ENCODE data around the gene FBXW4.

Gene FBXW4

DNA sequence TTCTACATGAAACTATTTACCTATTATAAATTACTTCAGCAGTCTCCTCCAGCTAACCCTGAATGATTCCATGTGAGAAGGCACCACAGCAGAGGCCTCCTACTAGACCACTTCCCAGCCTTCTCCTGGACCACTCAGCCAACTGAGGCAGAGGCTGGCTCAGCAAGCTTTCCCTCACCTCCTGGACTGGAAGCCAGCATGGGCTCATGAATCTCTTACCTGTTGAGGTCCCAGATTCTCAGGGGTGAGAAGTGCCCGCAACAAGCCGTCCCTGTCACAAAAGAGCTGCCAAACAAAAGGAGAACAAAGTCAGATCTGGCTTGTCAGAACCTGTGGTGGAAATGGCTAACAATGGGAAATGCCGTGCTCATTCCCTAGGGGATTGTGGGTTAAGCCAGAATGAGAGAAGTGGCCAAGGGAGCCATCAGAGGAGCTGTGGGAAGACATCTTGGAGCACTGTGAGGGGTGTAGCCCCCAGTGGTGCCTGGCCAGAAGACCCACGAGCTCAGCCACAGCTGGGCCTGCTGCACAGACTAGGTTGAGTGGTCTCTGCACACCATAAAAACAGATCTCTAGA lies 70.4 kb downstream of the FBXW4 start:
- H3K4me3 ChIP-seq = no peak overlapping the region
- peak overlapping the region in 7 of 21 experiments; percentile 12 to 51 (median 29) for H3K27ac ChIP-seq

- no peak overlapping the region for H3K27ac ChIP-seq
- H3K4me3 ChIP-seq = no peak overlapping the region
Measured at GRCh38 chr10:101623528-101623927, 71.4 kb downstream of the FBXW4 start.

- Histone ChIP-seq H3K27ac (no peak overlapping the region), H3K4me3 (no peak overlapping the region)
Measured at GRCh38 chr10:101619983-101620382, 75.0 kb downstream of the FBXW4 start.

DNA sequence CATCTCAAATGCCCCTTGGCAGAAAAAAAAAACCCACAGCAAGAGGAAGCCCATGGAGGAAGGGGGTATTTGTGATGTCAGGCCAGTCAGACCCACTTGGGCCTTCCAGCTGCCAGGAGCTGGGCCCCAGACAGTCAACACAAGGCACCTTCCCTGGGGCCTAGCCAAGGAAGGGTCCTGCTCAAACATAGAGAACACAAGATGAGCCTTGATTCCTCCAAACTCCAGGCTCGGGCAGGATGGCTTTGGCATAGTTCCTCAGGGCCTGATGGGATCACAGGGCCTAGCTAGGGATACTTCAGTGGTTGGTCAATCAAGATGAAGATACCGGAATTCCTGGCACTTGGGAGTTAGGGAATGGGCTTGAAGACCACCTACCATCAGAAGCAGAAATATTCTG lies 76.1 kb downstream of the FBXW4 start:
- Histone ChIP-seq H3K4me3 (no peak overlapping the region), H3K27ac (no peak overlapping the region)

- no peak overlapping the region for H3K27ac ChIP-seq
- no peak overlapping the region for H3K4me3 ChIP-seq
Measured at GRCh38 chr10:101617824-101618568, 77.0 kb downstream of the FBXW4 start.

DNA sequence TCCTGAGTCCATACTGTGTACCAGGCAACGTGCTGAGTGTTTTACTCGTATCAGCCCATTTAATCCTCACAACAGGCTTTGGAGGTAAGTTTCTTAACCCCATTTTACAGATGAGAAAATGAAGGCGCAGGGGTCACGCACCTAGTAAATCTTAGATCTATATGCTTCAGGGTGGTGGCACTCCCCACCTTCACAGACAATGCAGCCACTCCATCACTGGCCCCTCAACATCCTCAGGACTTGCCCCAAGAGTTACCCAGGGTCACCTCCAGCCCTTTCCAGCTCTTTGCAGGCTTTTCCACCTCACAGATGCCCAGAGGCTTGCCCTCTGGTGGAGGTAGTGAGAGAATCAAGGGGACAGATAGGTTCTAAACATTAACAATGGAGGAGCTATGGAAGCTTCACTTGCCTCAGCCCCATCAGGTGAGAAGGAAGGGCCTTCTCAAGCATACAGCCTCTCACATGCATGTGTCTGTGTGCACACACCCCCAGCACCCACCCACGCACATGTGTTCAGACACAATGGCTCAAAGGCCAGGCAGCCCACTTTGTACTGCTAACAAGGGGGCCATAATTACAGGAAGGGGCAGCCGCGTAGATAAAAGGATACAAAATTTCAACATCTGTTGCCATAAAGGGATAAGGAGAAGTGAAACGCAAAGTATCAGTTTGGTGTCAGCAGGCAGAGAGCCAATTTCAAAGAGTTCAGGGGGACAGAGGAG lies 77.7 kb downstream of the FBXW4 start:
- Histone ChIP-seq H3K4me3 (no peak overlapping the region), H3K27ac (peak overlapping the region in 1 of 21 experiments; percentile 7)

DNA sequence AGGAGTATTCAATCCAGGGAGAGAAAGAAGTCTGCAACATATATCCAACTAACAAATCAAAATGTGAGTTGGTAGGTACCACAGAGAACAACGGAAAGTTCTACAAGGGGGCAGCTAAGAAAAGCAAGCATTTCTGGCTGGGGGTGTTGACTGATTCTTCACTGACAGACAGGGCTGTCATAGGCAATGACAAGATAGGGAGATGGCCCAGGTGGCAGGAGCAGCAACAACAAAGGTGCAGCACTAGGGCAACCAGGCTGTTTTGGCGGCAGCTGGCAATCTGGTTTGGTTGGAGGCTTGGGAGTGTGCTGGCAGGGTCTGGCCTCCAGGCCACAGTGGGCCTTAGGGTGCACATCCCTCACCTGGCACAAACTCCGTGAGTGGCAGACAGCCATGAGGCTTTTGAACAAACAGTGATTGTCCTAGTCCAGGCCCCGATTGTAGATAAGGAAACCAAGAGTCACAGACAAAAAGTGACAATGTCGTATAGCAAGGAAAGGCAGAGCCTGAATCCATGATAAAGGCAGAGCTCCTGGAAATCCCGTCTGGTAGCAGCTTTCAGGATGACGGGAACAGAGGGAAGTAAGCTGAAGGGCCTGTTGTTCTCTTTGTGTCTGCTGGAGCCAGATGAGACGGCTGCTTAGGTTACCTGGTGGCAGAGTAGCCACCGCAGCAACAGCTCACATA lies 78.4 kb downstream of the FBXW4 start:
- peak overlapping the region in 1 of 21 experiments; percentile 24 for H3K27ac ChIP-seq

DNA sequence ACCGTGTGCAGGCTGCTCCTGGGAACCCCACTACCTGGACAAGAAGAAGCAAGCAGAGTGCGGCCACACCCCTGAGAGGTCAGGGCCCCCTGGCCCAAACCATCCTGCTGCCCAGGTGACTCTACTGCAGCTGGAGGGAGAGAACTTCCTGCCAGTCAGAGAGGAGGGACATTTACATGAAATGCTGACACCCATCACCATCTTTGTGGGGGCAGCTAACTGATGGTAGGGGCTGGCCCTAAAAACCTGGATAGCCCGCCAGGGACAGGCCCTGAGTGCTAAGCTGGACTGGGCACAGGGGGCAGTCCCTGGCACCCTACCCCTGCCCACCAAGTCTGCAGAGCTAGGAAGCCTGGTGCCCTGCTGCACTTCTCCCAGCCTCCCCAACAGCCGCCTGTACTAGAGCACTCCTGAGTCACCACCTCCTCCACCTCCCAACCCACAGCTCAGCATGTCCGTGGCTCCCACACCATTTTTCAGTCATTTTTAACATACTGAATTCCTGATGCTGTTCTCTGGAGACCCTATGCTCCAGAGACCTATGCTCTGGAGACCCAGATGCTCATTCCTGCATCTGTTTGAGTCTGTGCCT lies 79.3 kb downstream of the FBXW4 start:
- Histone ChIP-seq H3K4me3 (no peak overlapping the region), H3K27ac (no peak overlapping the region)

More for the DNA sequence above, 78.4 kb downstream of the FBXW4 start:
- H3K4me3 ChIP-seq = no peak overlapping the region

DNA sequence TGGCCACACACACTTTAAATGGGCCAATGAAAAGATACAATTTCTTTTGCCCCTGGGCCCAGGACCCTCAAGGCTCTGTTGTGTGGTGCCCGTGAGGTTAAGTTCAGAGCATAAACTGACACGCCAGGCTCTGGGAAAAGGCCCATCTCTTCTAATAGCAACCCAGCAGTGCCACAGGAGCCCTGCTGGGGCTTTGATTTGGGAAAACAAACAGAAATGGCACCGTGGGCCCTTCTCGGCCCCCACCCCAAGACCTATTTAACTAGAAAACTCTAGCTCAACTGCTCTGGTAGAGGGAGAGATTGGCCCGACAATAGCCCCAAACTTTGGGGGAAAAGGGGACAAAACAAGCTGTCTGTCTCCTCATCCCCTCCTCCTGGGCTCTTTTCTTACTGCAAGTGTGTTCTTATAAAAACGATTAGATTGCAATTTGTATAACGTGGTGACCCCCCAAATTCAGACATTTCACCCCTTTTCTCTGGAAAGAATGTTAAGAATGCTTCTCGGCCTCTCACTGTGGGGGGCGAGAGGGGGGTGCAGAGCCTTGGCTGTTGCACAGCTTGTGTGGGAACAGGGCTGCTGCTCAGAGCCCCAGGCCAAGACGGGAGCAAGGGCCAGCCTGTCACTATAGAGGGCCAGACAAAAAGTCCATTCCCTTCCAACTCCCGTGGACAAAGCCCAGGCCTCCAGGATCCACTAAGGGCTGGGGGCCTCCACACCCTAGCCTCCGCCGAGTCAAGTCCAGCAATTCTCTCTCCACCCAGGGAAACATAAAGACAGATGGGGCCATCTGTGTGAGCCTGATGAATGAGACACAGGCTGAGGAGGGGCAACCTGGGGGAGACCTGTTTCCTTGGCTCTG lies 80.1 kb downstream of the FBXW4 start:
- Histone ChIP-seq H3K4me3 (no peak overlapping the region), H3K27ac (no peak overlapping the region)

GRCh38 chr10:101613646-101614045 lies 81.3 kb downstream of the FBXW4 start:
- Histone ChIP-seq H3K4me3 (no peak overlapping the region), H3K27ac (peak overlapping the region in 1 of 21 experiments; percentile 37)

DNA sequence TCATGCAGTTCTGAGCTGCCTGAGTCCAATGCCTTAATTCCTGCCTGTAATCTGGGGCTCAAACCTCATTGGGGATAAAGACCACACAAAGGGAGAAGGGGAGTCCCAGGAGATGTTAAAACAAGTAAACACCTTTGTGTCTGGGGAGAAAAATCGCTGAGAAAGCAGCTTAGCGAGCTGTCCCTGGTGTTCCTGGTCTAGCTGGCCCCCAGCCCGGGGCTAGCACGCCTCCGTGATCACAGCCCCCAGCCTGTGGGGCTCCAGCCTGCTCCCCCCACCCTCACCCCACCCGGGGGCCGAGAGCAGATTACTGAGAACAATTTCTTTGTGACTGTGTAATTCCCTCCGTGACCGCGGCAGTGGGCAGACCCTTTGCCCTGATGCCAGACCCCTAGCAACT lies 82.1 kb downstream of the FBXW4 start:
- Histone ChIP-seq H3K27ac (no peak overlapping the region), H3K4me3 (no peak overlapping the region)

DNA sequence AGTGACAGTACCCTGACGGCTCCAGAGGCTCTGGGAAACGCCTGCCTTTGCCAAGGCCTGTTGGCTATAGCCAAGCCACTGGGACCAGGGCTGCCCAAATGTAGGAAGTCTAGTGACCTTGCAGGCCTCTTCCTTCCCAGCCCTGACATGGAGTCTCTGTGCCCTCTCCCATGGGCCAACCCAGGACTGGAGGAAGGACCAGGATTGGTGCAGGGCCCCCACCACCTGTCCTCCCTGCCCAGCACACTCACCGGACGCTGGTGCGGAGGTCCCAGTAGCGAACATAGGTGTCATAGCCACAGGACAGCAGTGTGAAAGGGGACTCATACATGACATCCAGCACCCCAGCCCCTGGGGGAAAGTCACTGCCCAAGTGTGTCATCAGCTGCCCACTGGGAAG lies 82.9 kb downstream of the FBXW4 start:
- Histone ChIP-seq H3K4me3 (no peak overlapping the region), H3K27ac (peak overlapping the region in 2 of 21 experiments; percentile 4 to 42)

GRCh38 chr10:101611096-101611905 lies 83.7 kb downstream of the FBXW4 start:
- peak overlapping the region in 2 of 21 experiments; percentile 4 to 42 for H3K27ac ChIP-seq

DNA sequence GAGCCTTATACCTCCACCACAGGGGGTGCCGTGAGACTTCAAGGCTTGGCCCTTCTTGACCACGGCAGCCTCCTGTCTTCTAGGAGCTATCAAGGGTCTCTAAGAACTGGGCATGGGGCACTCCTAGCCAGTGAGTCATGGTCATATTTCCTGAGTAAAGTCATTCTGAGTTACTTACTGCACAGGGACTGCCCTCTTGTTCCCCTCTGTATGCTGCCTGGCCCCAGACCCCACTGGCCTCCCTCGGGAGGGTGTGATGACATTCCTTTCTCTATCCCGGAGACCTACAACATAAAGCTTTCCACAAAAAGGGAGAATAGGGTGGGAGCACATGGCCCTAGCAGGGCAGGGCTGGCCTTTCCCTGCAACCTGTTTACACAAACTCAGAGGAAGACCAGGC lies 85.5 kb downstream of the FBXW4 start:
- no peak overlapping the region for H3K27ac ChIP-seq
- H3K4me3 ChIP-seq = no peak overlapping the region

More at GRCh38 chr10:101611096-101611905, 83.7 kb downstream of the FBXW4 start:
- H3K4me3 ChIP-seq = no peak overlapping the region

GRCh38 chr10:101607124-101607523 lies 87.8 kb downstream of the FBXW4 start:
- Histone ChIP-seq H3K4me3 (no peak overlapping the region), H3K27ac (no peak overlapping the region)

DNA sequence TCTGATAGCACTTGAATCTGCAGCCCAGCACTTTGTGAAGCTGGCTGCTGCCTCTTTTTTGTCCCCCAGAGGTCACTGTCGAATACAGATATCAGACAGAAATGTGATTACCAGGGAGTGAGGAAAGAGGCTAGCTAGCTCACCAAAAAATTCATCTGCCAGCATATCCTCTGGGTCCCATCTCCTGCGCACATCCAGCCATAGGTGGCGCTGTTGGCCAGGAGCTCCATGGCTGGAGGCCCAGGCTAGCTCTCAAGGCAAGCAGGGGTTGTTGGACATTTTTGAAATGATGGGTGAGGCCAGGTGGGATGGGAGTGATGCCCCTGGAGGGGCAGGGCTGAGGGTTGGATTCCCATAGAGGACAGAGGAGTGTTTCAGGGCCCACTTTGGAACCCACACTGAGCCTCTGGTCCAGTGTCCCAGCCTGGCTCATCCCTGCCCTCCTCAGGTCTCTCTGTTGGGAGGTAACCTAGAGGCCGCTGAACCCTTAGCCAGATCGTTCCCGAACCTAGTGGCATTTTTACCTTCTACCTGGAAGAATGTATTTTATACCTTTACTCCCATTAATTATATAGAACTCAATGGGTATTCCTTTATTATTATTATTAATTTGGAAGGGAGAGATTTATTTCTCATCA lies 92.1 kb downstream of the FBXW4 start:
- Histone ChIP-seq H3K4me3 (no peak overlapping the region), H3K27ac (no peak overlapping the region)

GRCh38 chr10:101601541-101601940 lies 93.4 kb downstream of the FBXW4 start:
- no peak overlapping the region for H3K4me3 ChIP-seq

More at GRCh38 chr10:101601541-101601940, 93.4 kb downstream of the FBXW4 start:
- no peak overlapping the region for H3K27ac ChIP-seq

Data from skin epidermis (tissue), 12 donors.